ENCODE data around the gene OR7A5.
"Not testable (repeated sequence)": the region's sequence is repeated elsewhere in the genome, so short reads cannot be mapped to it uniquely, and the experiment has no call there.

GRCh38 chr19:14784730-14785101, 50.3 kb downstream of the OR7A5 start:
- TF ChIP-seq CTCF, EZH2phosphoT487 (IDR thresholded peaks at IDR 0.05; ENCODE audit: low read length): not testable (repeated sequence)

Data from MM.1S (cell line).